IMR-90 (cell line): ENCODE measurements around the gene RASGEF1C. TPM values are rescaled to one million over a fixed set of nuclear protein-coding genes. Genes with fewer than 3 reads are reported as not detected.

Experiments
- ATAC-seq: fragments of 200-7000 bp; cut with Tn5 transposase; 2 replicates; pipeline ENCODE4 v1.9.1; 2020; ENCODE audit warnings: low read depth, mild to moderate bottlenecking, moderate library complexity
- BruUV-seq: library from RNA; stranded (reverse); fragments of 400-500 nt; replicated peaks from 2 replicates; lab custom pipeline; 2021; lab: Mats Ljungman, UMichigan
- CTCF ChIA-PET: fragments of 300-600 bp; formaldehyde crosslinking; extraction: SDS; loops from one replicate; lab custom pipeline; 2021; ENCODE audit warnings: antibody characterized with exemption; lab: Yijun Ruan, JAX
- POLR2A ChIA-PET: fragments of 300-600 bp; sonication (Branson Sonifier 250); formaldehyde crosslinking; loops from one replicate; lab custom pipeline; 2022; ENCODE audit warnings: antibody characterized with exemption; ENCODE audit not compliant: unreplicated experiment; lab: Charles Lee
- DNase-seq: peaks from one replicate; pipeline ENCODE4 v3.0.0; 2013
- H2AFZ ChIP-seq: replicated peaks from 2 replicates; pipeline ENCODE3; 2013; ENCODE audit warnings: low read length, mild to moderate bottlenecking; ENCODE audit not compliant: poor library complexity
- H2AK5ac ChIP-seq: 2 replicates; pipeline ENCODE4 v1.6.1; 2013; ENCODE audit warnings: low read depth, low read length, inconsistent platforms
- H2AK9ac ChIP-seq: replicated peaks from 2 replicates; pipeline ENCODE3; 2013; ENCODE audit warnings: mild to moderate bottlenecking, low read depth, low read length, moderate library complexity; ENCODE audit not compliant: poor library complexity
- H2BK120ac ChIP-seq: 2 replicates; pipeline ENCODE4 v1.6.1; 2013; ENCODE audit warnings: low read depth, low read length, inconsistent platforms
- H2BK15ac ChIP-seq: 3 replicates; pipeline ENCODE4 v1.6.1; 2013; ENCODE audit warnings: low read depth, low read length, inconsistent platforms
- H2BK20ac ChIP-seq: 2 replicates; pipeline ENCODE4 v1.6.1; 2013; ENCODE audit warnings: low read depth, mild to moderate bottlenecking, inconsistent platforms, low read length, moderate library complexity
- H2BK5ac ChIP-seq: 2 replicates; pipeline ENCODE4 v1.6.1; 2013; ENCODE audit warnings: mild to moderate bottlenecking, low read depth, low read length, inconsistent platforms; ENCODE audit not compliant: poor library complexity, severe bottlenecking
- H3K14ac ChIP-seq: replicated peaks from 2 replicates; pipeline ENCODE4 v1.6.1; 2013; ENCODE audit warnings: low read depth, low read length, inconsistent platforms
- H3K18ac ChIP-seq: 2 replicates; pipeline ENCODE4 v1.6.1; 2013; ENCODE audit warnings: low read depth, low read length, control low read depth
- H3K23ac ChIP-seq: 2 replicates; pipeline ENCODE4 v1.6.1; 2013; ENCODE audit warnings: low read depth, low read length, inconsistent platforms
- H3K27ac ChIP-seq: 2 replicates; pipeline ENCODE4 v1.5.1; 2013; ENCODE audit warnings: mild to moderate bottlenecking, control low read depth, low read length; ENCODE audit not compliant: insufficient read depth
- H3K27me3 ChIP-seq: 2 replicates; pipeline ENCODE4 v1.6.1; 2013; ENCODE audit warnings: low read length; ENCODE audit not compliant: control insufficient read depth, insufficient read depth
- H3K36me3 ChIP-seq: 2 replicates; pipeline ENCODE4 v1.6.1; 2013; ENCODE audit warnings: low read length, mixed read lengths; ENCODE audit not compliant: control insufficient read depth, insufficient read depth
- H3K4ac ChIP-seq: 2 replicates; pipeline ENCODE4 v1.6.1; 2013; ENCODE audit warnings: low read depth, low read length, inconsistent platforms
- H3K4me1 ChIP-seq: 2 replicates; pipeline ENCODE4 v1.6.1; 2013; ENCODE audit warnings: low read length, mixed read lengths; ENCODE audit not compliant: control insufficient read depth, insufficient read depth
- H3K4me2 ChIP-seq: 2 replicates; pipeline ENCODE4 v1.6.1; 2013; ENCODE audit warnings: low read depth, mild to moderate bottlenecking, control low read depth, low read length, moderate library complexity
- H3K4me3 ChIP-seq: 2 replicates; pipeline ENCODE4 v1.5.1; 2013; ENCODE audit warnings: low read depth, mild to moderate bottlenecking, control low read depth, low read length, moderate library complexity; ENCODE audit not compliant: insufficient read depth
- H3K56ac ChIP-seq: 2 replicates; pipeline ENCODE4 v1.6.1; 2013; ENCODE audit warnings: low read length, inconsistent platforms; ENCODE audit not compliant: insufficient read depth; ENCODE audit errors: extremely low read depth
- H3K79me1 ChIP-seq, 2 experiments: 2 replicates each; pipeline ENCODE4 v1.6.1; 2013; ENCODE audit warnings: low read length in 2 of 2, inconsistent platforms in 1 of 2, low read depth in 1 of 2
- H3K9ac ChIP-seq: 2 replicates; pipeline ENCODE4 v1.6.1; 2013; ENCODE audit warnings: low read depth, low read length, control low read depth
- H3K9me1 ChIP-seq: 2 replicates; pipeline ENCODE4 v1.6.1; 2013; ENCODE audit warnings: low read length, inconsistent platforms; ENCODE audit not compliant: insufficient read depth
- H3K9me3 ChIP-seq: 2 replicates; pipeline ENCODE4 v1.6.1; 2013; ENCODE audit warnings: low read length; ENCODE audit not compliant: control insufficient read depth, insufficient read depth
- H4K20me1 ChIP-seq: 2 replicates; pipeline ENCODE4 v1.6.1; 2013; ENCODE audit warnings: low read length, inconsistent platforms; ENCODE audit not compliant: insufficient read depth
- H4K5ac ChIP-seq: 2 replicates; pipeline ENCODE4 v1.6.1; 2013; ENCODE audit warnings: mild to moderate bottlenecking, low read depth, low read length, control low read depth
- H4K8ac ChIP-seq, 2 experiments: 2 replicates each; pipeline ENCODE4 v1.6.1; 2013; ENCODE audit warnings: low read depth in 2 of 2, low read length in 2 of 2, control low read depth in 1 of 2, inconsistent platforms in 1 of 2
- H4K91ac ChIP-seq: 2 replicates; pipeline ENCODE4 v1.6.1; 2013; ENCODE audit warnings: low read depth, low read length, inconsistent platforms; ENCODE audit not compliant: insufficient read depth
- ELK1 ChIP-seq: fragments of 150-350 bp; IDR thresholded peaks from 2 replicates; pipeline ENCODE4 v1.6.1; 2016; ENCODE audit warnings: low read depth, mild to moderate bottlenecking, low read length, moderate library complexity, borderline replicate concordance
- SMC3 ChIP-seq: fragments of 150-350 bp; IDR thresholded peaks from 2 replicates; pipeline ENCODE4 v1.6.1; 2016; ENCODE audit warnings: low read depth, mild to moderate bottlenecking, antibody characterized with exemption, low read length, moderate library complexity
- WGBS, 2 experiments: methylation state at CpG; one replicate each; pipeline versions ENCODE4 v1.1.5 to v1.1.7; 2013; ENCODE audit warnings: missing lambda C conversion rate in 2 of 2; ENCODE audit not compliant: insufficient read length in 1 of 2; ENCODE audit errors: extremely low coverage in 2 of 2; 5-methylcytosine and 5-hydroxymethylcytosine counted together
- dilution Hi-C: fragments of 300-500 bp; cut with HindIII; formaldehyde crosslinking; loops from one replicate; pipeline ENCODE4 v1.14.3; 2018; ENCODE audit warnings: low sequenced_read_pairs; ENCODE audit not compliant: unreplicated experiment
- in situ Hi-C: fragments of 300-500 bp; cut with MboI; formaldehyde crosslinking; loops from 3 replicates; pipeline ENCODE4 v1.14.3; 2019; ENCODE audit warnings: low sequenced_read_pairs, inconsistent platforms, mixed read lengths
- intact Hi-C: fragments of 100-400 bp; cut with micrococcal nuclease; formaldehyde crosslinking; loops from 2 replicates; pipeline ENCODE4 v1.10.0; 2022
- polyA plus RNA-seq, 3 experiments: library from polyadenylated mRNA; depleted of rRNA; stranded (reverse); fragments of >200 nt; gene quantifications; 2 replicates each; pipeline ENCODE4 v1.2.3, GENCODE V29; 2012; ENCODE audit warnings: low replicate concordance in 1 of 3
- total RNA-seq: library from RNA; depleted of rRNA; stranded (reverse); fragments of >200 nt; gene quantifications from 2 replicates; pipeline ENCODE4 v1.2.3, GENCODE V29; 2012

RASGEF1C gene
- total and polyA plus RNA-seq, 2 of the 4 experiments (the other 2 are of a cell fraction): not detected

GRCh38 chr5:180119031-180119902, 89.7 kb downstream of the RASGEF1C start:
- H4K91ac ChIP-seq: no peak overlapping the region
- H2BK20ac ChIP-seq: no peak overlapping the region
- 86% methylated on average over 7 of the region's 23 CpGs; no CpG with 5 or more reads in 1 of the 2 experiments for WGBS, 2 experiments
- H3K27ac ChIP-seq: no peak overlapping the region
- no peak for TF ChIP-seq ELK1
- TF ChIP-seq SMC3: no peak
- no peak overlapping the region for H3K14ac ChIP-seq
- ATAC-seq (no peak), DNase-seq (no peak)
- H3K9me3 ChIP-seq: no peaks in the 10 kb centered on the region
- H3K9ac ChIP-seq: no peak overlapping the region
- H2AK5ac ChIP-seq: no peak overlapping the region
- H3K36me3 ChIP-seq: no peaks in the 10 kb centered on the region
- no peak overlapping the region for H2AK9ac ChIP-seq
- no peaks in the 10 kb centered on the region for H3K9me1 ChIP-seq
- peaks cover 3% of the 10 kb centered on the region for H3K27me3 ChIP-seq
- H3K4ac ChIP-seq: no peak overlapping the region
- H3K56ac ChIP-seq: no peak overlapping the region
- intact Hi-C loops (no loop called here), dilution Hi-C loops (no loop called here), in situ Hi-C loops (no loop called here)
- H2BK5ac ChIP-seq: no peak overlapping the region
- no peak overlapping the region for H2BK120ac ChIP-seq
- no peak overlapping the region for H3K4me3 ChIP-seq
- H4K8ac ChIP-seq: no peak overlapping the region
- CTCF ChIA-PET: no interaction called here
- no peaks in the 10 kb centered on the region for H3K79me1 ChIP-seq
- H3K23ac ChIP-seq: no peak overlapping the region
- no peaks in the 10 kb centered on the region for H3K4me1 ChIP-seq
- no peak overlapping the region for H3K4me2 ChIP-seq
- no peak overlapping the region for H2AFZ ChIP-seq
- no peak overlapping the region for H3K18ac ChIP-seq
- no peak overlapping the region for H4K5ac ChIP-seq
- H4K20me1 ChIP-seq: no peaks in the 10 kb centered on the region
- H2BK15ac ChIP-seq: no peak overlapping the region
- BruUV-seq: no TSS peak
- POLR2A ChIA-PET: no interaction called here
